Neuronal stem cell (in vitro differentiated cells): Measurements from ENCODE around the gene DNASE2B.

Experiments
- DNase-seq: peaks from one replicate; pipeline ENCODE4 v3.0.0-alpha.2; 2013; ENCODE audit warnings: low spot score
- H2AFZ ChIP-seq: one replicate; pipeline ENCODE4 v1.6.1; 2013; ENCODE audit warnings: mild to moderate bottlenecking, low read length, inconsistent platforms
- H2AK5ac ChIP-seq: 2 replicates; pipeline ENCODE4 v1.6.1; 2013; ENCODE audit warnings: low read depth, mild to moderate bottlenecking, inconsistent platforms, low read length, moderate library complexity, mixed read lengths
- H2BK120ac ChIP-seq: 2 replicates; pipeline ENCODE4 v1.6.1; 2013; ENCODE audit warnings: low read depth, mild to moderate bottlenecking, inconsistent platforms, low read length, moderate library complexity, mixed read lengths
- H2BK12ac ChIP-seq: one replicate; pipeline ENCODE4 v1.6.1; 2013; ENCODE audit warnings: low read length, inconsistent platforms
- H2BK15ac ChIP-seq: 2 replicates; pipeline ENCODE4 v1.6.1; 2013; ENCODE audit warnings: mild to moderate bottlenecking, low read length, inconsistent platforms, mixed read lengths
- H2BK5ac ChIP-seq: one replicate; pipeline ENCODE4 v1.6.1; 2013; ENCODE audit warnings: inconsistent platforms, mild to moderate bottlenecking, low read length, moderate library complexity
- H3K14ac ChIP-seq: one replicate; pipeline ENCODE4 v1.6.1; 2013; ENCODE audit warnings: low read length, inconsistent platforms
- H3K18ac ChIP-seq: 2 replicates; pipeline ENCODE4 v1.6.1; 2013; ENCODE audit warnings: low read length, inconsistent platforms
- H3K23ac ChIP-seq: 2 replicates; pipeline ENCODE4 v1.6.1; 2013; ENCODE audit warnings: low read depth, mild to moderate bottlenecking, mixed read lengths, low read length, inconsistent platforms; ENCODE audit not compliant: poor library complexity
- H3K27ac ChIP-seq: replicated peaks from 3 replicates; pipeline ENCODE4 v1.5.1; 2013; ENCODE audit warnings: low read length, inconsistent platforms
- H3K27me3 ChIP-seq, 3 experiments: 2 replicates each; pipeline ENCODE4 v1.6.1; 2013; ENCODE audit warnings: low read length in 3 of 3, mild to moderate bottlenecking in 2 of 3, inconsistent platforms in 1 of 3, low read depth in 1 of 3, mixed read lengths in 1 of 3, moderate library complexity in 1 of 3; ENCODE audit not compliant: control insufficient read depth in 3 of 3, insufficient read depth in 3 of 3
- H3K36me3 ChIP-seq, 2 donors: replicated peaks in 1 of 2; 2 replicates each; pipeline ENCODE4 v1.6.1; 2013; ENCODE audit warnings: low read length in 2 of 2; ENCODE audit not compliant: control insufficient read depth in 2 of 2, insufficient read depth in 2 of 2
- H3K4ac ChIP-seq: 2 replicates; pipeline ENCODE4 v1.6.1; 2013; ENCODE audit warnings: inconsistent platforms, mild to moderate bottlenecking, low read length, moderate library complexity
- H3K4me1 ChIP-seq, 2 donors: 1 replicate in 1 of 2; 2 replicates in 1 of 2; pipeline ENCODE4 v1.6.1; 2013; ENCODE audit warnings: low read length in 2 of 2, low read depth in 1 of 2; ENCODE audit not compliant: control insufficient read depth in 2 of 2, insufficient read depth in 1 of 2
- H3K4me2 ChIP-seq: one replicate; pipeline ENCODE4 v1.6.1; 2013; ENCODE audit warnings: mild to moderate bottlenecking, low read length, inconsistent platforms; ENCODE audit not compliant: insufficient read depth, poor library complexity, severe bottlenecking
- H3K4me3 ChIP-seq, 2 donors: 2 replicates each; pipeline ENCODE4 v1.5.1; 2013; ENCODE audit warnings: low read length in 2 of 2, mild to moderate bottlenecking in 2 of 2, inconsistent platforms in 1 of 2, moderate library complexity in 1 of 2
- H3K79me1 ChIP-seq: one replicate; pipeline ENCODE4 v1.6.1; 2013; ENCODE audit warnings: low read depth, mild to moderate bottlenecking, inconsistent platforms, low read length, moderate library complexity
- H3K9ac ChIP-seq: one replicate; pipeline ENCODE4 v1.6.1; 2013; ENCODE audit warnings: mild to moderate bottlenecking, low read depth, low read length, inconsistent platforms; ENCODE audit not compliant: poor library complexity
- H3K9me3 ChIP-seq, 2 donors: replicated peaks in 1 of 2; 2 replicates each; pipeline versions ENCODE3 to v1.6.1; 2013; ENCODE audit warnings: low read length in 2 of 2, mild to moderate bottlenecking in 2 of 2, inconsistent platforms in 1 of 2, low read depth in 1 of 2, mixed read lengths in 1 of 2, moderate library complexity in 1 of 2; ENCODE audit not compliant: control insufficient read depth in 2 of 2, insufficient read depth in 1 of 2
- H4K8ac ChIP-seq: one replicate; pipeline ENCODE4 v1.6.1; 2013; ENCODE audit warnings: low read depth, mild to moderate bottlenecking, inconsistent platforms, low read length, moderate library complexity
- H4K91ac ChIP-seq: one replicate; pipeline ENCODE4 v1.6.1; 2013; ENCODE audit warnings: low read length, low read depth, mild to moderate bottlenecking, inconsistent platforms; ENCODE audit not compliant: poor library complexity
- WGBS, 2 donors: extraction: QIAGEN DNeasy Blood & Tissue Kit; methylation state at CpG; one replicate each; pipeline ENCODE4 v1.1.7; 2013; ENCODE audit warnings: missing lambda C conversion rate in 2 of 2, mixed read lengths in 1 of 2; ENCODE audit not compliant: insufficient read length in 2 of 2, insufficient replicate concordance in 1 of 2; ENCODE audit errors: extremely low coverage in 2 of 2; 5-methylcytosine and 5-hydroxymethylcytosine counted together

DNASE2B gene

DNA sequence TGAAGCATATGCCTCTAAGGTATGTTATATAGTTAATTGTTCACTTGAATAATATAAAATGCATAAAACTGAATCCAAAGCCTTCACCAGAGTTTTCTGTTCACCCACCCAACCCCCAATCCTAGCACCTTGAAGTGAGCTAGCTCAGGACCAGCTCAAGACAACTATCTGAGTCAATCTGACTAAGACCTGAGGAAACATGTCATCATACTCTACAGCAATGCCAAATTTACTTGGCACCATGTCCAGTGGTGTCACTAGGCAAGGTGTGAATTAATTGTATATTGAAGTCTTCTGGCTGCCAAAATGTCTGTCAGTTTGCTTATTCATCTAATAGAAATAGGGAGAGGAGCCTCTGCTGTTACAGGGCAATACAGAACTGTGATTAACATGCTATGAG is 3.8 kb downstream of the DNASE2B start:
- Histone ChIP-seq H3K27me3 (no peaks in the 10 kb centered on the region), H2BK5ac (no peak overlapping the region), H2AFZ (no peak overlapping the region), H3K4me1 (peaks cover 0 to 1% of the 10 kb centered on the region in 2 donors), H3K4me3 (no peak overlapping the region), H3K14ac (no peak overlapping the region), H3K23ac (no peak overlapping the region), H4K91ac (no peak overlapping the region), H3K4ac (no peak overlapping the region), H2BK15ac (no peak overlapping the region), H4K8ac (no peak overlapping the region), H3K18ac (no peak overlapping the region), H3K27ac (no peak overlapping the region), H2AK5ac (no peak overlapping the region), H3K36me3 (no peaks in the 10 kb centered on the region), H3K9ac (no peak overlapping the region), H3K9me3 (no peaks in the 10 kb centered on the region), H2BK12ac (no peak overlapping the region), H3K4me2 (no peak overlapping the region), H2BK120ac (no peak overlapping the region), H3K79me1 (no peaks in the 10 kb centered on the region)
- DNase-seq: no peak

DNA sequence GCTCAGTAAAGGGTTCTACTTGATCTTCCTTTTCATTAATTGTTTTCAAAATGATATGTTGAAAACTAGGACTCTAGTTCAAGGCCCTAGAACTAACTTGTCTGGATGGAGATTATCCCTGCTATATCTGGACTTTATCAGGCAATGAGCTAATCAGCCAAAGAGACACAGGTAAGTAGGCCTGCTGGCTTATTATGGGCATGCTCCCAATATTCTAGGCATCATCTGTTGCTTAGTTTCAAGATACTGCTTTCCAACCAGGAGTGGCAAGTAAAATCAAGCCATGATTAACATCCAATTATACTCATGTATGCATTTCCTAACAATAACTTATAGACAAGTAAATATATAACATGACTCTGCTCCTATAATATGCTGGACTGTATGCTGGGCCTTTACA is 4.2 kb downstream of the DNASE2B start:
- Histone ChIP-seq H3K27me3 (no peaks in the 10 kb centered on the region), H3K4ac (no peak overlapping the region), H4K91ac (no peak overlapping the region), H3K18ac (no peak overlapping the region), H3K79me1 (no peaks in the 10 kb centered on the region), H2BK15ac (no peak overlapping the region), H3K4me1 (peaks cover 0 to 1% of the 10 kb centered on the region in 2 donors), H2BK120ac (no peak overlapping the region), H3K9ac (no peak overlapping the region), H4K8ac (no peak overlapping the region), H2BK5ac (no peak overlapping the region), H3K27ac (no peak overlapping the region), H2AFZ (no peak overlapping the region), H3K23ac (no peak overlapping the region), H3K4me2 (no peak overlapping the region), H3K36me3 (no peaks in the 10 kb centered on the region), H3K4me3 (no peak overlapping the region), H2BK12ac (no peak overlapping the region), H3K9me3 (no peaks in the 10 kb centered on the region), H3K14ac (no peak overlapping the region), H2AK5ac (no peak overlapping the region)
- no peak for DNase-seq

DNA sequence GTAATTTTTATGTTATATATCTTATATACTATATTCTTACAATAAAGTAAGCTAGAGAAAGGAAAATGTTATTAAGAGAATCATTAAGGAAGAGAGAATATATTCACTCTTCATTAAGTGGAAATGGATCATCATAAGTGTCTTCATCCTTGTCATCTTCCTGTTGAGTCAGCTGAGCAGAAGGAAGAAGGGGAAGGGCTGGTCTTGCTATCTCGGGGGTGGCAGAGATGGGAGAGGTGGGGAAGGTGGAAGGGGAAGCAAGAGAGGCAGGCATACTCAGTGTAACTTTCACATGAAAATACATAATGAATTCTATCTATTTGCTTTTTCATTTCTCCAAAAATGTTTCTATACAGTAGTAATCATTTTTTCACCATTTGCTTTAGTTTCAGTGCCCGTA is 5.1 kb downstream of the DNASE2B start:
- no peak for DNase-seq
- H3K4me2 ChIP-seq: no peak overlapping the region
- no peak overlapping the region for H2AFZ ChIP-seq
- no peak overlapping the region for H3K23ac ChIP-seq
- no peak overlapping the region for H2BK120ac ChIP-seq
- no CpG with 5 or more reads among the region's 2 CpGs for WGBS, 2 donors
- no peak overlapping the region for H3K27ac ChIP-seq
- H3K9me3 ChIP-seq: no peaks in the 10 kb centered on the region
- H3K4ac ChIP-seq: no peak overlapping the region
- H4K91ac ChIP-seq: no peak overlapping the region
- H3K4me3 ChIP-seq: no peak overlapping the region
- no peak overlapping the region for H3K9ac ChIP-seq
- no peak overlapping the region for H4K8ac ChIP-seq
- H2BK15ac ChIP-seq: no peak overlapping the region
- H2BK12ac ChIP-seq: no peak overlapping the region
- H3K4me1 ChIP-seq: peaks cover 0 to 1% of the 10 kb centered on the region in 2 donors
- H2AK5ac ChIP-seq: no peak overlapping the region
- no peak overlapping the region for H3K18ac ChIP-seq
- H3K36me3 ChIP-seq: no peaks in the 10 kb centered on the region
- H3K14ac ChIP-seq: no peak overlapping the region
- H2BK5ac ChIP-seq: no peak overlapping the region
- no peaks in the 10 kb centered on the region for H3K27me3 ChIP-seq
- no peaks in the 10 kb centered on the region for H3K79me1 ChIP-seq

DNA sequence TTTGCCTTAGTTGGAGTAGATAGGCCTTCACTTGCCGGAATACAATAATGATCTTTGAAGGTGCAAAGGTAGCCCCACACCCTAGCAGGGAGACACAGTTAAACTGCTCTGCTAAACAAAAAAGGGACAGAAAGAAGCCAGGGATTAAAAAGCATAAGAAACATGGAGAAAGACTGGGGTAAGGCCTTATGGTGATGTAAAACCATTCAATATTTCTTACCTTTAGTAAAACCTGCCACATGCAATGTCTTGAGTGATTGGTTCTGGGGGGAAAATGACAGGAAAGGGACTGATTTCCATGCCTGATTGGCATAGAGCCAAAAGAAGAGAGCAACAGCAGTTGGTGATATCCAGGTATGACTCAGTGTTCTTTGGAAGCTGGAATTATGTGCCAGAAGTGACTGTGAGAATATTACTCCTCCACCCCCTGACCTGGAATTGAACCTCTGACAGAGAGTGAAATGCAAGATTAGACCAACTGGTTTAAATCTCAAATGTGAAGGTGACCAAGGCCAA is 8.1 kb downstream of the DNASE2B start:
- no peaks in the 10 kb centered on the region for H3K79me1 ChIP-seq
- peaks cover 0 to under 1% of the 10 kb centered on the region in 2 donors for H3K4me1 ChIP-seq
- H4K91ac ChIP-seq: no peak overlapping the region
- H2AK5ac ChIP-seq: no peak overlapping the region
- H3K18ac ChIP-seq: no peak overlapping the region
- H3K36me3 ChIP-seq: no peaks in the 10 kb centered on the region
- no peak overlapping the region for H2BK12ac ChIP-seq
- no peak overlapping the region for H2BK120ac ChIP-seq
- H3K27me3 ChIP-seq: no peaks in the 10 kb centered on the region
- H2BK15ac ChIP-seq: no peak overlapping the region
- H3K23ac ChIP-seq: no peak overlapping the region
- H3K4me3 ChIP-seq: no peak overlapping the region
- H3K27ac ChIP-seq: no peak overlapping the region
- H4K8ac ChIP-seq: no peak overlapping the region
- no peak overlapping the region for H3K4ac ChIP-seq
- H3K4me2 ChIP-seq: no peak overlapping the region
- H2AFZ ChIP-seq: no peak overlapping the region
- WGBS, 2 donors: no CpG with 5 or more reads among the region's 1 CpG
- no peak overlapping the region for H3K14ac ChIP-seq
- no peak overlapping the region for H3K9ac ChIP-seq
- DNase-seq: no peak
- H3K9me3 ChIP-seq: no peaks in the 10 kb centered on the region
- no peak overlapping the region for H2BK5ac ChIP-seq
